ENCODE measurements around the gene RAPGEF5.
"Not testable (repeated sequence)": the region's sequence is repeated elsewhere in the genome, so short reads cannot be mapped to it uniquely, and the experiment has no call there.

Gene RAPGEF5

DNA sequence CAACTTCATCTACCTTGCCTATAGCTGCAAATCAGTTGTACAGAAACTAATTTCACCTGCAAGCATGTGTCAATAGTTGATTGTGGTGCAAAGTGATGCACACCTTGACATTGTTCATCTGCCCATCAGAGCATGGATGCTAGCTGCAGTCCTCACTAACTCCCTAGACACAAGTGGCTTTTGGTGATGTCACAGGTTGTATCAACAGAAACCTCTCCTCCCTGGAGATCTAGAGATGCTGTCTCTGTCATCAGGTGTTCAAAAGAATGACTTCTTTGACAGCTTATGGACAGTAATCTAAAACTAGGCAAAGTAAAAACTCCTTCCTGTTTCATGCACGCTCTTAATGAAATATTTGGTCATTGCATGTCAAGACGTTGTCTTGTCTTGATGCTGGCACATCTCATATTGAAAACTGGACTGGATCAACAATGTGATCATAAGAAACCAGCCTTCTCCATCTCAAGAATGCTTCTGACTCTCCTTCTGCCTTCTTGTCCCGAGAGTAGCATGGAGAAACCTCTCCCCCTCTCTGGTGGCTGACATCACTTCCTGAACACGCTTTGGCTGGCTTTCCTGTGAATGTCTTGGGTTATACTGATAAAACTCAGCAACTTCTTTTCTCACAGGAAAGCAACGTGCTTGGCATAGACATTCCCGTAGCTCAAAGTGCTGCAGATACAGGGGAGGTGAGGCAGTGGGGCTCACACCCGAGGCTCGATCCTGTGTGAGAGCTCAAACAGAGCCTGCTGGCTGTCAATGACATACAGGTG lies 235.1 kb downstream of the RAPGEF5 start:
- no peak for DNase-seq (ENCODE audit: low read depth in 2 of 2)

DNA sequence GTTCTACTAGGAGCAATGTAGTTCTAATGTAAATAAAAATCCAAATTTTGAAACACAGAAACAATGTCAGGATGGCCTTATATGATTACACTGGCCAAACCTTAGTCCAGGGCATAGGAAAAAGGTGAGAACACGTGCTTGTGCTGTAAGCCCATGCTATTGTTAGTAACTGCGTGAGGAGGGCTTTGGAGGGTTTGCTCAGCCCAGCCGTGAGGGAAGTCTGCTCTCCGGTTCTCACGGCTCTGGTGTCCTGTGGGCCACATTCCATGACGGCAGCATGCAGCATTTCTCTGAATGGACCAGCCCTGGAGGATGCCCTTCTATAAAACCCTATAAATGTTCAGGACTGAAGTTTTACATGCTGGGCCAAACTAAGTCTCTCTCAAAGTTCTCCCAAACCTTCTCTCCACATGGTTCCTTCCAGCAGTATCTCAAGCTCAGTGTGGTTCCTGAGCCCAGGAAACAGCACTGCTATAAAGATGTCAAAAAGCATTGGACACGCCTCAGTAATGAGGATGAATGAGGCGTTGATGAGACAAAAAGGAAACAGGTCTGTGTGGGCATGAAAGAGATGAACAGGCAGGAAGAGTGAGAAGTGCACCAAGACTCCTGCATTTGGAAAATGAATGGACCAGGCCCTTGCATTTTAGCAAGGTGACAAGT lies 236.4 kb downstream of the RAPGEF5 start:
- DNase-seq (ENCODE audit: low read depth in 2 of 2) = no peak

DNA sequence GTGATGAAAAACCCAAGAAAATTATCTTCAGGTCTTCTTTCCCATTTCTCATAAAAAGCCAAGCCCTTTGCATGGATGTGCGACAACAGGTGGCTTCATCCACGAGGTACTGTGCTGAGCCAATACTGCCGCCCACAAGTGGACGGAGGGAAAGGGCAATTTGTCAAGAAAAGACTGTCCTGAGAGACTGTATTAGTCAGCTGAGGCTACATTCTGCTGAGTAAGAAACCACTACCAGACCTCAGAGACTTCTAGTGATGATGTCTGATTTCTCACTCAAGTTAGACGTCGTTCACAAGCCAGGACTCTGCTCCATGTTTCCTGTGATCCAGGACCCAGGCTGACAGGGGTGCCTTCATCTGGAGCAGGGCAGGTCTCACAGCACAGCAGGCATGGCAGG lies 239.7 kb downstream of the RAPGEF5 start:
- DNase-seq (ENCODE audit: low read depth in 2 of 2) = no peak

GRCh38 chr7:22116451-22117030 lies 240.4 kb downstream of the RAPGEF5 start:
- DNase-seq (ENCODE audit: low read depth in 2 of 2) = no peak

DNA sequence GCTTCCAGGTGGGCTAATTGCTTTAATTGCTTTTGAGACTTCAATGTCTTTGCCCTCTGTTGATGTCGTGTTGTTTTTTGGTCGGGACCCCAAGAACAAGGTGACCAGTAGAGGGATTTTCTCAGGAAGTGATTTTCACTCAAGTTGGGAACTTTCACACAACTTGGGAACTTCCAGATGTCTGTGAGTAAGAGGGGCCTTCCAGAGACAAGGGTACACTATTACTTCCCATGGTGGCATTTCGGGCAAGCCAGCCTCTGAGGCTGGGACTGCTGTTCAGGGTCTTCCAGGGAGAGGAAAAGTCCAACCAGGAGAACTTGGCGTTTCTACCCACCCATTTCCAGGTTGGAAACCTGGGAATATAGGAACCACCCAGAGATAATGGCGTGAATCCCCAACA lies 241.3 kb downstream of the RAPGEF5 start:
- no peak for DNase-seq (ENCODE audit: low read depth in 2 of 2)

DNA sequence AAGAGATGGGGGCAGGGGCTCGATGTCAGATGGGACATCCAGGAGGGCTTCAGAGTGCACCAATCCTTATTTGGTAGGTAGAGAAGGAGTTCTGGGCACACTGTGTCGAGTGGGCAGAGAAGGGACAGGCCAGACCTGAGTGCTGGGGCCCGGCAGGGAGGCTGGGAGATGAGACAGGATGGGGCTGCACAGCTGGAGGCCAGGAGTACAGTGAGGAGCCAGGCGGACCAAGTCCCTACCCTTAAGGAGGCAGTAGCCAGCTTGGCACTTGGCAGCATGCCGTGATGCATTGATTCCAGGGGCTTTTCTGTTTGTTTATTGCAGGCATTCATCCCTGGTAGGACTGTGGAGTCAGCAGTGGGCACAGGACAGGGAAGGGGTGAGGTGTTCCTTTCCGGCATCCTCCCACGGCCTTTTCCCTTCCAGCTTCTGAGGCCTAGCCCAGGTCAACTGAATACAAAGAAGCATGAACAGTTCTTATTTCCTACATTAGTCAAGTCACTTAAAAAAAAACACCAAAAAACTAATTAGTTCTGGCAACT lies 242.4 kb downstream of the RAPGEF5 start:
- no peak for DNase-seq (ENCODE audit: low read depth in 2 of 2)

DNA sequence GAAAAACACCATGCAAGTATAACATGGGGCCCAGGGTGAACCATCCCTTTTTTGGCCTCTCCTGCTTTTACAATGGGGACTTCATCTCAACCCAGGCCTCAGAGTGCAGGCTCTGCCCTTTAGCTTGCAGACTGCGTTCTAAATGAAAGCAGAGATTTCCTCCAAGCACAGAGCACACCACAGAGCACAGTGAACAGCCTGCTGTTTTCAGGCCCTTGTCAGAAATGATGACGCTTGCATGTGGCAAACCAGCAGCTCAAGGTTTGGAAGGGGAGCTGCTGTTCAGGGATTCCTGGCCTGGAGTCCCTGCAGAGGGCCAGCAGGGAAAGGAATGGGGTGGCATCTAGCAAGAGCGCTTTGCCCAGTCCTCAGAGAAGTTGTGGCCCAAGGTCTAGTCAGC lies 243.9 kb downstream of the RAPGEF5 start:
- DNase-seq (ENCODE audit: low read depth in 2 of 2) = no peak

GRCh38 chr7:22111661-22112060 lies 245.3 kb downstream of the RAPGEF5 start:
- DNase-seq (ENCODE audit: low read depth in 2 of 2) = no peak

DNA sequence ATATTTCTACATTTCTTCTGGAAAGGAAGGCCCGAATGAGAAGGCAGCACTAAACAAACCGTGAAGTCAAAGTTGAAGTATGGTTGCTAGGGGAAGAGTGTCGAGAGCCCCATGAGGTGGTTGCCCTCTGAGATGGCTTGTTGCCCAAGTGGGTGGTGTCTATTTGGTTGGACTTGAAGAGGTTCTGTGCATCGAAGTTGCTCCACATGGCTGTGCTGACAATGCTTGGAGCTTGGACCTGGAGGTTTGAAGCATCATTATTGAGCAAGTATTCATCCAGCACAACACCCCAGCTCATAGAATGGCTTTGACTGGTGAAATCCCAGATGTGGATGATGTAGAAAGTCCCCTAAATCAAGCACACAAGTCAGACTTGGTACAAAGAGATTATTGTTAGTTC lies 246.1 kb downstream of the RAPGEF5 start:
- DNase-seq (ENCODE audit: low read depth in 2 of 2) = no peak

DNA sequence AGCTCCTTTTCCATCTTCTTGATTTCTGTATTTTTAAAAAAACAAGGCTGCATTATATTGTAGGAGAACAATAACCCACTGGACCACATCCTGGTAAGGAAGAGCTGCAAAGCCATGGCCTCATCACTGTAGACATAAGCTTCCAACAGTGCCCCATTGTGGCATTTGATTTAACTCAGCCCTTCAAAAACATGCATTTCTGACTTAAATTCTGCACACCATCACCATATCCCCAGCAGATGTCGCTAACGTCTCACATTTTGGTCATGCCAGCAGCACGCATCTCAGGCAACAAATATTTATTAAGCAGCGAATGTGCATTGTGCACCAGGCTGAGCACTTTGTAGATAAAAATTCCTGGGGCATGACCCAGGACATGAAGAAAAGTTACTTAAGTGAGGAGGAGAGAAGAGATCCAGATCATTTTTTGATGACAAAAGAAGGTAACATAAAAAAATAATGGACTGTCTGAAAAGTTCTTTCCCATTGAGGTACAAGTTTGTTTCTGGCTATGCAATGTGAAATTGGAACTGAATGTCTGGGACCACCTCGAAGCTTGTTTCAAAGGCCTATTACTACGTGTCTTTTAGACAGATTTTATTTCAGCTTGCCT lies 246.6 kb downstream of the RAPGEF5 start:
- peak; percentile 18 to 37 for DNase-seq (ENCODE audit: low read depth in 2 of 2)

- no peak for DNase-seq (ENCODE audit: low read depth in 2 of 2)
Observed at GRCh38 chr7:22109761-22110160, 247.2 kb downstream of the RAPGEF5 start.

- DNase-seq (ENCODE audit: low read depth in 2 of 2) = no peak
Observed at GRCh38 chr7:22108151-22108845, 248.7 kb downstream of the RAPGEF5 start.

- DNase-seq (ENCODE audit: low read depth in 2 of 2) = no peak
Observed at GRCh38 chr7:22105550-22105949, 251.4 kb downstream of the RAPGEF5 start.

GRCh38 chr7:22094413-22095342 lies 262.3 kb downstream of the RAPGEF5 start:
- DNase-seq (ENCODE audit: low read depth in 2 of 2) = no peak

- DNase-seq (ENCODE audit: low read depth in 2 of 2) = no peak
Observed at GRCh38 chr7:22093936-22094335, 263.0 kb downstream of the RAPGEF5 start.

GRCh38 chr7:22093001-22093400 lies 264.0 kb downstream of the RAPGEF5 start:
- no peak for DNase-seq (ENCODE audit: low read depth in 2 of 2)

DNA sequence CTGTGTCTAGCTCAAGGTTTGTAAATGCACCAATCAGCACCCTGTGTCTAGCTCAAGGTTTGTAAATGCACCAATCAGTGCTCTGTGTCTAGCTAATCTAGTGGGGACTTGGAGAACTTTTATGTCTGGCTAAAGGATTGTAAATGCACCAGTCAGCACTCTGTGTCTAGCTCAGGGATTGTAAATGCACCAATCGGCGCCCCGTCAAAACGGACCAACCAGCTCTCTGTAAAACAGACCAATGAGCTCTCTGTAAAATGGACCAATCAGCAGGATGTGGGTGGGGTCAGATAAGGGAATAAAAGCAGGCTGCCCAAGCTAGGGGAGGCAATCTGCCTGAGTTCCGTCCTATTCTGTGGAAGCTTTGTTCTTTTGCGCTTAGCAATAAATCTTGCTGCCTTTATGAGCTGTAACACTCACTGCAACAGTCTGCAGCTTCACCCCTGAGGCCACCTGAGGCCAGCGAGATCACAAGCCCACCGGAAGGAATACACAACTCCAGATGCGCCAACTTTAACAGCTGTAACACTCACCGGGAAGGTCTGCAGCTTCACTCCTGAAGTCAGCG lies 265.9 kb downstream of the RAPGEF5 start:
- DNase-seq (ENCODE audit: low read depth in 2 of 2) = not testable (repeated sequence)

GRCh38 chr7:22090512-22090911 lies 266.4 kb downstream of the RAPGEF5 start:
- no peak for DNase-seq (ENCODE audit: low read depth in 2 of 2)

DNA sequence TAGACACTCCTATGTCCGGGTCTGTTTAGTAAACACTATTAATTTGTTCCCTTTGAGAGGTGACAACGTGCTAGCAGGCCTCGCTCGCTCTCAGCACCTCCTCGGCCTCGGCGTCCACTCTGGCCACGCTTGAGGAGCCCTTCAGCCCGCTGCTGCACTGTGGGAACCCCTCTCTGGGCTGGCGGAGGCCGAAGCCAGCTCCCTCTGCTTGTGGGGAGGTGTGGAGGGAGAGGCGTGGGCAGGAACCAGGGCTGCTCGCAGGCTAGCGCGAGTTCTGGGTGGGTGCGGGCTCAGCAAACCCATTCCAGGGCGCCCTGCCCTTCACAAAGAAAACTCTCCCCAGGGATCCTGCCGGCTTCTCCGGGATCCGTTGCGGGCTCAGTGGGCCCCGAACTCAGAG lies 266.8 kb downstream of the RAPGEF5 start:
- DNase-seq (ENCODE audit: low read depth in 2 of 2) = no peak

DNA sequence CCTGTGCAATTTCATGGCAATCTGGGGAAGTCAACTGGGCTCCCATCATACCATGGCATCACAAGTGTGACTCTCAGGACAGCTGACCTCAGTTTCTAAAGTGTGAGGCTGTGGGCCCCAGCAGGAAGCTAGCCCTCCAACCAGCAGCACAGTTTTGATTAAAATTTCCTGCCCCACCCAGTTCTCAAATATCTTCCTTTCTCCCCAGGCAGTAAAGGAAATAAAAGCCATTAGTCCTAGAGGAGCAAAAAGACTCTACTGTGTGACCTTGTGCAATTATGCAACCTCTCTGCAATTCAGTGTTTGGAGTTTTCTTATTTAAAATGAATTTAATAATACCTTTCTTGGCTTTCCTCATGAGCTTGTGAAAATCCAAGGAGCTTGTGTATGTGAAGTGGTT lies 268.1 kb downstream of the RAPGEF5 start:
- DNase-seq (ENCODE audit: low read depth in 2 of 2) = no peak
